ENCODE measurements around the gene MORN1. TPM values are rescaled to one million over a fixed set of nuclear protein-coding genes. Genes with fewer than 3 reads are reported as not detected.

MORN1 gene
- total RNA-seq, 1 donor from 2014 or later, result 10.8 TPM

DNA sequence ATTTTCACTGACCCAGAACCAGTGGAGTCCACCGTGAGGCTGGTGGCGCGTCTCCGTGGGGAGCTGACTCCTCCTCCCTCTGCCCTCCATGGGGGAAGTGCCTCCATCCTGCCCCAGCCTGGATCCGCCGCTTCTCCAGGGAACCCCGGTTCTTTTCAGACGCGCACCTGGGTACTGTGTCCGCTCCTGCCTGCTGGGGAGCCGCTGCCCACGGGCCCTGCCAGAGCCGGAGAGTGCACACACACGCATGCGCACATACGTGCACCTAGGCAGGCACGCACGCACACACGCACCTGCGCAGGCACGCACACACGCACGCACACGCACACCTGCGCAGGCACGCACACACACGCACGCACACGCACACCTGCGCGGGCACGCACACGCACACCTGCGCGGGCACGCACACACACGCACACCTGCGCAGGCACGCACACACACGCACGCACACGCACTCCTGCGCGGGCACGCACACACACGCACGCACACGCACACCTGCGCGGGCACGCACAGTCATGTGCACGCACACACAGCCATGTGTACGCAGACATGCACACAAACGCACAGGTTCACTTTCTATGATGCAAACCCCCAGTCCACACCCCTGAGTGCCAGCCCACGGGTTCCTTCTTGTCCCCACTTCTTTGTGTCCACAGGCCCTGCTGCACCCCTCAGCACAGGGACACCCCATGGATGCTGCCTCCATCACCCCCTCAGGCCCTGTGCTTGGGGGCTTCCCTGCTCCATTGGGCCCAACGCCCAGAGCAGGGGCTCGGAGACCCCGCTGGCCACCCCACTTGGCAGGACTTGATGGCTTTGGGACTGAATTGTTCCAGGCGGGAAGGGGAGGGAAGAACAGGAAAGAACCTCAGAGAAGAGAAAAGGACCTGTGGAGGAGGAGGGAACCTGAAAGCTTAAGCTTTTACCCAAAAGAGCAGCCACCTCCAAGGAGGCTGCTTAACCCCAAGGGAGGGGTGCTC, 42.7 kb downstream of the MORN1 start:
- H3K4me1 Mint-ChIP-seq (ENCODE audit: low read depth, unreplicated experiment), result peaks cover 8% of the 10 kb centered on the region
- H3K27ac Mint-ChIP-seq (ENCODE audit: unreplicated experiment), result peak overlapping the region; percentile 1
- H3K27me3 Mint-ChIP-seq (ENCODE audit: unreplicated experiment), result peaks cover 5% of the 10 kb centered on the region
- peak; percentile 14 for DNase-seq
- H3K9me3 Mint-ChIP-seq (ENCODE audit: unreplicated experiment), result peaks cover 4% of the 10 kb centered on the region
- TF ChIP-seq, protein P1, sequence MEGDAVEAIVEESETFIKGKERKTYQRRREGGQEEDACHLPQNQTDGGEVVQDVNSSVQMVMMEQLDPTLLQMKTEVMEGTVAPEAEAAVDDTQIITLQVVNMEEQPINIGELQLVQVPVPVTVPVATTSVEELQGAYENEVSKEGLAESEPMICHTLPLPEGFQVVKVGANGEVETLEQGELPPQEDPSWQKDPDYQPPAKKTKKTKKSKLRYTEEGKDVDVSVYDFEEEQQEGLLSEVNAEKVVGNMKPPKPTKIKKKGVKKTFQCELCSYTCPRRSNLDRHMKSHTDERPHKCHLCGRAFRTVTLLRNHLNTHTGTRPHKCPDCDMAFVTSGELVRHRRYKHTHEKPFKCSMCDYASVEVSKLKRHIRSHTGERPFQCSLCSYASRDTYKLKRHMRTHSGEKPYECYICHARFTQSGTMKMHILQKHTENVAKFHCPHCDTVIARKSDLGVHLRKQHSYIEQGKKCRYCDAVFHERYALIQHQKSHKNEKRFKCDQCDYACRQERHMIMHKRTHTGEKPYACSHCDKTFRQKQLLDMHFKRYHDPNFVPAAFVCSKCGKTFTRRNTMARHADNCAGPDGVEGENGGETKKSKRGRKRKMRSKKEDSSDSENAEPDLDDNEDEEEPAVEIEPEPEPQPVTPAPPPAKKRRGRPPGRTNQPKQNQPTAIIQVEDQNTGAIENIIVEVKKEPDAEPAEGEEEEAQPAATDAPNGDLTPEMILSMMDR (IDR thresholded peaks at IDR 0.05; ENCODE audit: partially characterized antibody, unreplicated experiment), result no peak
- no peak overlapping the region for H3K4me3 Mint-ChIP-seq (ENCODE audit: unreplicated experiment)
- no peaks in the 10 kb centered on the region for H3K36me3 Mint-ChIP-seq (ENCODE audit: unreplicated experiment)

DNA sequence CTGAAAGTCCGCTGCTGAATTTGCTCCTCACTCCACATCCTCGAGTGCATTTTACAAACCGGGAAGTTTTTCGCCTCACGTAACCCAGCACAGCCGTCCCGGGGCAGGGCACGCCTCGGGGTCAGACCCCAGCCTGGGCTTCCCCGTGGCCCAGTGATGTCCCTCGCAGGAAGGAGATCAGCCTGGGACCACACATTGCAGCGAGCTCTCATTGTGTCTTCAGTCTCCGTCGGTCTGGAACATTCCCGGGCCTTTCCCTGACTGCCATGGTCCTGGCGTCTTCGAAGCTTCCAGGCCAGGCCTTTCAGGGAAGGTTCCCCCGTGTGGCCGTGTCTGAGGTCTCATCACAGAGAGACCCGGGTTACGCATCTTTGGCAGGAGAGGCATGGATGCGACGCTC, 43.5 kb downstream of the MORN1 start:
- peaks cover 4% of the 10 kb centered on the region for H3K9me3 Mint-ChIP-seq (ENCODE audit: unreplicated experiment)
- H3K4me1 Mint-ChIP-seq (ENCODE audit: low read depth, unreplicated experiment), result peaks cover 8% of the 10 kb centered on the region
- H3K36me3 Mint-ChIP-seq (ENCODE audit: unreplicated experiment), result no peaks in the 10 kb centered on the region
- no peak overlapping the region for H3K27ac Mint-ChIP-seq (ENCODE audit: unreplicated experiment)
- TF ChIP-seq, protein P1 (IDR thresholded peaks at IDR 0.05; ENCODE audit: partially characterized antibody, unreplicated experiment), result no peak
- DNase-seq, result peak; percentile 19
- peaks cover 5% of the 10 kb centered on the region for H3K27me3 Mint-ChIP-seq (ENCODE audit: unreplicated experiment)
- no peak overlapping the region for H3K4me3 Mint-ChIP-seq (ENCODE audit: unreplicated experiment)

DNA sequence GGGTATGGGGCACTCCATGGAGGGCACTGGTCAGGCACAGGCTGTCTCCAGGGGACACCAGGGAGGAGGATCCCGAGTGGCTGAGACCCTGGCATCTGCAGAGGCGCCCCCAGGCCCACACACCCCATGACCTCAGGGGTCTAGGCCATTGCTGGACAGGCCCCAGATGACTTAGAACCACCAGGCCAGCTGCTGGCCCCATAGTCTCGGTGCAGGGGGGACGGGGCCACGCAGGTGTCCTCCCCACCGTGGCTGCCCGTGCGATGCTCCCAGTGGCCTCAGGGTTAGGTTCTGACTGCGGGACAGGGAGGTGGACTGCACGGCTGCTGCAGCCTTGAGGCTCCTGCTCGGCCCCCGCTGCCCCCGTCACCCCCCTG, 44.0 kb downstream of the MORN1 start:
- H3K9me3 Mint-ChIP-seq (ENCODE audit: unreplicated experiment), result peaks cover 4% of the 10 kb centered on the region

DNA sequence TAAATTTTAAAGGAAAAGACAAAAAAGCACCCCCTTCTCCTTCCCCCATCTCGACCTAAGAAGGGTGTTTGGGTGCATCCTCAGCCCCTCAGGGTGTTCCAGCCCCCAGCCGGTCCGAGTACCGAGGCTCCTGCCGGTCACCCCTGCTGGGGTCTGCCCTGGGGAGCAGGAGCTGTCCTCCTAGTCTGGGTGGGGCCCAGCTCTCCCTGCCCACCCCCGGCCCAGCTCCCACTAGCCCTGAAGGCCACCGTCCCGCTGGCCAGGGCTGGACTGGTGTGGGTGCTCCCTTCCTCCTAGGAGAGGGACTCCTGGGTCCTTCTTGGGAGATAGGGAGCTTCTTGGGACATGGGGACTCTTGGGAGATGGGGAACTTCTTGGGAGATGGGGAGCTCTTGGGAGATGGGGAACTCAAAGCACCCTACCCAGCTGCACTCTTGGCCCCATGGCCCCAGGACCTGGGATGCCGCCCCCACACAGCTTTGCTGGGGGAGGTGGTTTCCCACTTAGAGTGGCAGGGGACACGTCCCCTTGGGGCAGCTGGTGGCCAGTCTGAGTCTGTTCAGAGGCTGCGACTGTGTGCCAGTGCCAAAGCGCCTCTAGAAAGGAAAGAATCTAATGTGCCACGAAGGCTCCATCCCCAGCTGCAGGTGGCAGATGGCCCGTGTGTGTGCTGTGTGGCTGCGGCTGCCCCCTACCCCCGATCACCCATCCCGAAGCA, 44.5 kb downstream of the MORN1 start:
- H3K4me3 Mint-ChIP-seq (ENCODE audit: unreplicated experiment), result no peak overlapping the region
- no peak overlapping the region for H3K27ac Mint-ChIP-seq (ENCODE audit: unreplicated experiment)
- TF ChIP-seq, protein P1 (IDR thresholded peaks at IDR 0.05; ENCODE audit: partially characterized antibody, unreplicated experiment), result no peak

More for the DNA sequence above, 44.0 kb downstream of the MORN1 start:
- Mint-ChIP-seq H3K4me1 (ENCODE audit: low read depth, unreplicated experiment) (peaks cover 8% of the 10 kb centered on the region), H3K27ac (ENCODE audit: unreplicated experiment) (no peak overlapping the region), H3K36me3 (ENCODE audit: unreplicated experiment) (no peaks in the 10 kb centered on the region), H3K27me3 (ENCODE audit: unreplicated experiment) (peaks cover 5% of the 10 kb centered on the region), H3K4me3 (ENCODE audit: unreplicated experiment) (no peak overlapping the region)
- TF ChIP-seq, protein P1 (IDR thresholded peaks at IDR 0.05; ENCODE audit: partially characterized antibody, unreplicated experiment), result no peak
- peak; percentile 12 for DNase-seq

More for the DNA sequence above, 44.5 kb downstream of the MORN1 start:
- Mint-ChIP-seq H3K36me3 (ENCODE audit: unreplicated experiment) (no peaks in the 10 kb centered on the region), H3K27me3 (ENCODE audit: unreplicated experiment) (peaks cover 5% of the 10 kb centered on the region), H3K9me3 (ENCODE audit: unreplicated experiment) (peaks cover 4% of the 10 kb centered on the region), H3K4me1 (ENCODE audit: low read depth, unreplicated experiment) (peaks cover 8% of the 10 kb centered on the region)
- DNase-seq, result peak; percentile 6
